Ramos (cell line): ENCODE measurements around the gene NBR1.
"Not testable (repeated sequence)": the region's sequence is repeated elsewhere in the genome, so short reads cannot be mapped to it uniquely, and the experiment has no call there.

Experiments
- in situ Hi-C: fragments of 300-500 bp; cut with MboI; formaldehyde crosslinking; loops from one replicate; pipeline ENCODE4 v1.14.3; 2022; ENCODE audit warnings: low sequenced_read_pairs; ENCODE audit not compliant: unreplicated experiment

The NBR1 gene

DNA sequence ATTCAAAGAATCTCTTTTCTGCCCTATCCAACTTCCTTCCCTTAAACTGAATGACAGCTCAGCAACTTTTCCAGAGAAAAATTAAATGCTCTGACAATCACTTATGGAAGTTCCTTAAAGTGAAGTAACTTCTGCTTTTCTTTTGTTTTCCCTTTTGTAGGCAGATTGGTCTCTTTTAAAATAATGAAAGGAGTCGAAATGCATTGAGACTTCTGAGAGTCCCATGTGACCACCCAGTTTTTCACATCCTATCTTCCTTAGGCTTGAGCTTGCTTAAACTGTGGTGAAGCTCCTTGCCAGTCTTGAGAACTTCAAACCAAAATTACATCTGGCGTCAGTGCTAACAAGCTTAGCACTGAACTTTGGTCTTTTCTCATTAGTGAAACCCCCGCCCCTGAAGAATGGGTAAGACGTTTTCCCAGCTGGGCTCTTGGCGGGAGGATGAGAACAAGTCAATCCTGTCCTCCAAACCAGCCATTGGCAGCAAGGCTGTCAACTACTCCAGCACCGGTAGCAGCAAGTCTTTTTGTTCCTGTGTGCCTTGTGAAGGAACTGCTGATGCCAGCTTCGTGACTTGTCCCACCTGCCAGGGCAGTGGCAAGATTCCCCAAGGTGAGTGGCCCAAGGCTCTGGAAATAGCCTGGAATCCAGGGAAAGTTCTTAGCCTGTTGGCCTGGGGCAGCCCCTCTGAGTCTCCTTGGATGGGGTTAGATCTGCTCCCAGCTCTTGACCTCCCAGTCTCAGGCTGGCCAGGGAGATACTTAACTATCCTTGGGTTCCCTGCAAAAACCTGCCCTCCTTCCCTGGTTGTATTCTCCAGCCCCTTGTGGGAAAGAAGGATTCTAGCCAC is 41.9 kb downstream of the NBR1 start:
- in situ Hi-C loops: no loop called here

DNA sequence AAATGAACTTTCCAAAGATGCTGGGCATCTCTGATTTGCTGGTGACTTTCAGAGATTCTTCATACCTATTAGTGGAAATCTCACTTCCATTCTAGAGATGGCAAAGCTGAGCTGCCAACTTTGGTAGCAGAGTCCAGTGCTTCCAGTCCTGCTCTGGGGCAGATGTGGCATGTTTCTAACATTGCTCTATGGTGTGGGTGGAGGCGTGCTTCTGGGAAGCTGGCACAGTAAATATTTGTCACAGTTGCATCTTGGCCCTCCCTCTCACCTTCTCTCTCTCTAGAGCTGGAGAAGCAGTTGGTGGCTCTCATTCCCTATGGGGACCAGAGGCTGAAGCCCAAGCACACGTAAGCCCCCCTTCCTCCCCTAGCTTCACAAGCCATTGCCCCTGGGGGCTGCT is 42.5 kb downstream of the NBR1 start:
- in situ Hi-C loops: no loop called here

DNA sequence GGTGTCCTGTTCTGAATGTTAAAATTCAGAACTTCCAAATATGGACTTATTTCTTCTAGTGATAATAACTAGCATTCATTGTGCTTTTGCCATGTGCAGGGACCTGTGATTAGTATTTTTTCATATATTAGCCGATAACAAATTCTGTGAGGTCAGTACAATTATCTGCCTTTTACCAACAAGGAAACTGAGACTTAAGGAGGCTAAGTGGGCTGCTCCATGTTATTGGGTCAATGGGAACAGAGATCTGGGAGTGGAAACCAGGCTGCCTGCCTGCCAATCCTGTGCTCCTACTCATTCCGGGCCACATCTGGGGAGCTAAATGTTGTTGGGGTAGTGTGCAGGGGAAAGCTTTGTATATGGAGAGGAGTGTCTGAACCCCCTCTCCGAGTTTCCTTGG is 44.3 kb downstream of the NBR1 start:
- in situ Hi-C loops: loop anchor here (5.0 kb wide), 1 partner anchor 107 kb away; no protein-coding TSS in a partner anchor

DNA sequence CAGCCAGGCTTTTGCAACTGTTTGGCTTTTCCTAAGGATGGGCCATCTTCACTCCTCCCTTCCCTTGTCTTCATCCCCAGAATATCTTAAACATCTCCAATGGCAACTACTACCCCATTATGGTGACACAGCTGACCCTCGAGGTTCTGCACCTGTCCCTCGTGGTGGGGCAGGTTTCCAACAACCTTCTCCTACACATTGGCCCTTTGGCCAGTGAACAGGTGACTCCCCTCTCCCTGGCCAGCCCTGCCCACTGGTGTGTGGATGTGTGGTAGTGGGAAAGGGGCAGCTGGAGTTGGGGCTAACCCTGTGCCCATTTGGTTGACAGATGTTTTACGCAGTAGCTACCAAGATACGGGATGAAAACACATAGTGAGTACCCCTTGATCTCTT is 45.4 kb downstream of the NBR1 start:
- in situ Hi-C loops: loop anchor here (5.0 kb wide), 1 partner anchor 106 kb away; no protein-coding TSS in a partner anchor

DNA sequence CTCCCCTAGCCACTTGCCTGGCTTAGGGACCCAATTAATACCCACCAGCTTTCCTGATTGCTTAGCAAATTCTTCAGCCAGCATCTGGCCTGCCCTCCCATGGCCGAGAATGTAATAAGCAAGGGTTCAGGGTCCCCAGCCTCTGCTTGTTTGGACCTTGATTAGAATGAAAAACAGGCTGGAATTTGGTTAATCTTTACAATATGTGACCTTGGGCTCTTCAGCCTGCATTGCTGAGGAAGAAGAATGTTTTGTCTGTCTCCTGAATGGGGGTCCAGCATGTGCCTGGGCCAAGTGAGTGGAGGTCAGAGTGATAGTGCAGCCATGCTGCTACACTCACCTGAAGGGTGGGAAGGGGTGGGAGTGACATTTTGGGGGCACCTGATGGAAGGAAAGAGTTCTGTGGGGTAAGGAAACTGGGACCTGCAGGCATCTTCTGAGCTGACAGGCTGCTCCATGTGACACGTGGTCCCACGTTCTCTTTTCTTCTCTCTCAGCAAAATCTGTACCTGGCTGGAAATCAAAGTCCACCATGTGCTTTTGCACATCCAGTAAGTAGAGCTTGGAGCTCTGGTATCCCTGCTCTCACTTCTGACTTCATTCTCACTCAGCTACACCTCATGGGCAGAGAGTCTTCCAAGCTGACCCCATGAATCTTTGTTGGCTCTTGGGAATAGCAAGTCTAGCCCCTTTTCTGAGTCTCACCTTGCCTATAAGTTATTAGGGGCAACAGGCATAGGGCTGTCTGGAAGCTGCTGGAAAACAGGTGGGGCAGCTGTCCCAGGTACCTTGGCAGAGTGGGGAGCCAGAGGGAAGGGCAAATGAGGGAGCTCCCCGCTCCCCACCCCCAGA is 46.0 kb downstream of the NBR1 start:
- in situ Hi-C loops: loop anchor here (5.0 kb wide), 1 partner anchor 105 kb away; no protein-coding TSS in a partner anchor

DNA sequence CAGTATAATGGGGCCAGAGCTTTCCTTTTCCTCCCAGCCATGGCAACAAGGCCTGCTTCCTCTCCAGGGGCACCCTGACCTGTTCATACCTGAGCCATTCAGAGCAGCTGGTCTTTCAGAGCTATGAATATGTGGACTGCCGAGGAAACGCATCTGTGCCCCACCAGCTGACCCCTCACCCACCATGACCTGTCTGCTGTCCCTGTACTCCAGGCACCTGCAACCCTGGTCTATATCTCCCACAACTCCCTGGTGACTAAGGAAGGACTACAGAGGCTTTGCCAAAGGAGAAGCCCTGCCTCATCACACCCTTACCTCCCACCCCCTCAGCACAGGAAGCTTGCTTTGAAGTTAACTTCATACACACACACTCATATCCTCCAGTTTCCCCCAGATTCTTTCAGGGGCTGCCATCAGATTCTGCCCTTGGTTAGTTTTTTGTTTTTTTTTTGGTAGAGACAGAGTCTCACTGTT is 46.6 kb downstream of the NBR1 start:
- in situ Hi-C loops: loop anchor here (5.0 kb wide), 1 partner anchor 105 kb away; no protein-coding TSS in a partner anchor

DNA sequence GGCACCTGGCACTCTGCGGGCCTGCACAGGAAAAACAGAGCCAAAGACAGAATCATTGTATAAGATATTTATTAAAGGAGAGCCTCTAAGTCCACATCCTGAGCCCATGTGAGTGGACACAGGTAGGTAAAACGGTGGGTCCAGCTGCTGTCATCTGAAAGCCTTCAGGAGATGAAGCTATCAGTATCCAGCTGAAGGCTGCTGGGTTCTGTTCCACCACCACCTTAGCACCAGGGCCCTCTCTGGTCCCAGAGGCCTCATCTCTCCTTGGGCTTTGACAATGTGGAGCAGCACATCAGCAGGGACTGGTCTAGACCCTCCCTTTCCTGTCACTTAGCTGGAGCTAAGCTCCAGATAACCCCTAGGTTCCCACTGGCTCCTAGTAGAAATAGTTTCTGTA is 48.0 kb downstream of the NBR1 start:
- in situ Hi-C loops: loop anchor here (5.0 kb wide), 1 partner anchor 103 kb away; no protein-coding TSS in a partner anchor

DNA sequence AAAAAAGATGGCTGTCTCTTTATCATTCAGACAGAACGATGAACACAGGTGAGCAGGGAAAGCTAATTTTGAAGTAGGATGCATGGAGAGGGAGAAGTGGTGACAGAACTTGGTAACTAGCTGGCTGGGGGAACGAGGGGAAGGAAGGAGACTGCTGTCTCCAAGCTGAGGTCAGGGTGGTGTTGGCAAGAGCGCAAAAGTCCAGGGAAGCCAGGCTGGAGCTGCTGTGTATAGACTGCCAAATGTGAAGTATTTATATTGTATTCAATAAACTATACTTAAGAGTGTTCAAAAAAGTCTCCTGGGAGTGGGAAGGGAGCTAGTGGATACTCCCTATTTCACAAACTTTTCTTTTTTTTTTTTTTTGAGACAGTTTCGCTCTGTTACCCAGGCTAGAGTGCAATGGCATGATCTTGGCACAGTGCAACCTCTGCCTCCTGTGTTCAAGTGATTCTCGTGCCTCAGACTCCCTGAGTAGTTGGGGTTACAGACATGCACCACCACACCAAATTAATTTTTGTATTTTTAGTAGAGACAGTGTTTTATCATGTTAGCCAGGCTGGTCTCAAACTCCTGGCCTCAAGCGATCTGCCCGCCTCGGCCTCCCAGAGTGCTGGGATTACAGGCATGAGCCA is 48.8 kb downstream of the NBR1 start:
- in situ Hi-C loops: loop anchor here (5.0 kb wide), 1 partner anchor 102 kb away; no protein-coding TSS in a partner anchor

DNA sequence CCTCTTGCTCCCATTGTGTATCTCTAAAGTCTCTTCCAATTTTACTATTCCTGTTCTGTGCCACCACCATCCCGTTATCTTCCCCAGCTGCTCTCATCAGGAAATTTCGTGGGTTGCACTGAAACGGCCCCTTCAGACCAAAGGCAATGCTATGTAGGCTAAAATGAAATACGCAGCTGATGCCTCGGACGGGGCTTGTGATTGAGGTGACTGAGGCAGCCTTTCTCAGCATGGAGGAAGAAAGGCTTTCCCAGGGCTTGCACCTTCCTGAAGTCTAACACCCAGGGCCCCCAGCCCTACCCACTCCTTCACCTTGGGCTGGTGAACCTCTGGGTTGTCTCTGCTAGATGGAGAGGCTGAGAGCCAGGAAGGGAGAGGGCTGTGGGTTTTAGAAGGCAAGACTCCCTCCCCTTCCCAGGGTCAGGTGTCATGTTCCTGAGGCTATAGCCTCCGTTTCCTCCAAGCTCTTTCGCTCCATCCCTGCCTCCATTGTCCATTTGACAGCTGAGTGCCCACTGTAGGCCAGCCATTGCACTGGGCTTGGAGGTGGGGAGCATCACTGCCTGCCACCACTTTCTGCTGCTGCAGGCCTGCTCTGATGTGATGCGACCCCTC is 49.6 kb downstream of the NBR1 start:
- in situ Hi-C loops: no loop called here

DNA sequence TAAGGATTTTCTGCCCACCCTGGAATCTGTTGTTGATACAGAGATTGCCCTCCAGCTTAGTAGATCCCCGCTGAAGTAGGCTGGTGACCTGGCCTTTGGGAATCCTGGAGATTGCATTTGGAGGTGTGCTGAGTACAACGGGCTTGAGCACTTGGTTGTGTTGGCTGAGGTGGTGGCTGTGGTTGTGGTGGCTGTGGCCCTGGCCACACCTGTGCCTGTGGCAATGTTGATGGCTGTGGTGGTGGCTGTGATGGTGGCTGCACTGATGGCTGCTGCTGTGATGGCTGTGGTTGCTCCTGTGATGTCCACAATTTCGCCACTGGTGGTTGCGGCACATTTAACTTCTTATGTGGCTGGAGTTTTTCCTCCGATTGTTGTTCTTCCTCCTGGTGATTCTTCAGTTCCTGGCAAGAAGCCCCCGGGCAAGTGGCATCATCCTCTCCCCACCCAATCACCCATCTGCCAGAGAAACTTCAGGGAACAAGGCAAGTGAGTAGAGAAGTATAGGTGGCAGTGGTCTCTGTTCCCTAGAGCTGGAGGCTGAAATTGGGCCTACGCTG is 53.2 kb downstream of the NBR1 start:
- in situ Hi-C loops: no loop called here

DNA sequence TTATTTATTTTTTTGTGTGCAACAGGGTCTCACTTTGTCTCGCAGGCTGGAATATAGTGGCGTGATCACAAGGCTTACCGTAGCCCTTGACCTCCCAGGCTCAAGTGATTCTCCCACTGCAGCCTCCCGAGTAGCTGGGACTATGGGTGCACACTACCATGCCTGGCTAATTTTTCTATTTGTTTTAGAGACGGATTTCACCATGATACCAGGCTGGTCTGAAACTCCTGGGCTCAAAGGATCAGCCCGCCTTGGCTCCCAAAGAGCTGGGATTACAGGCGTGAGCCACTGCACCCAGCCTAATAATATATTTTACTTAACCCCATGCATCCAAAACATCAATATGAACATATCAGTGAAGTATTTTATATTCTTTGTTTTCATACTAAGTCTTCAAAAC is 55.4 kb downstream of the NBR1 start:
- in situ Hi-C loops: no loop called here

DNA sequence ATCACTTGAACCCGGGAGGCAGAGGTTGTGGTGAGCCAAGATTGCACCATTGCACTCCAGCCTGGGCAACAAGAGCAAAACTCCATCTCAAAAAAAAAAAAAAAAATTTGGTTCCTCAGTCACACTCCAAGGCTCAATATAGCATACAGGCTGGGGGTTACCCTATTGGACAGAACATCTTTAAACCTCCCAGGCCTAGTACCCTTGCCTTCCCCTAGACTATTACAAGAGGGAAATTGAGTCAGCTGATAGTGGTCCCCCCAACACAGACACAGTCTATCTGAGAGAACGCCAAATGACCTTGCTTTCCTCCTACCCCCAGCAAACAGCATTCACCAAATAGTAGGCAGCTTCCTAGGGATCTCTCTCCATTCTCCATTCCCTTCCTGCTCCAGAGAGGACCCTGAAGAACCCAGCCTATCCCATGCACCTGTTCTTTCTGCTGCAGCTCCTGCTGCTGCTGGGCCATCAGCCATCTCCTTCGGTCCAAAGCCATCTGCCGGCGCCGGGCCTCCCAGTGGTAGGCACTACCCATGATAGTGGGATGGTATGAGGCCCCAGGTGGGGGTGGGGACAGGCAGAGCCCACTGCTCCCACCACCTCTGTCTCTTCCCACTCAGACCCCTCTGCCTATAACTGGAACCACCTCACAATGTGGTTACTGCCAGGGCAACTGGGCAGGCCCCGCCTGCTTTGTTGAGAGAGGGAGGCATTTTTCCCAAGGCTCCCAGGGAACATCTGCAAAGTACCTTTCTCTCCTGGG is 57.2 kb downstream of the NBR1 start, which contains the start of gene CCDC200:
TSS of gene CCDC200 (minus strand) at position 604 of the 763 bp plus-strand sequence. CDS start at position 535, 69 bp downstream.
- in situ Hi-C loops: not testable (repeated sequence)

DNA sequence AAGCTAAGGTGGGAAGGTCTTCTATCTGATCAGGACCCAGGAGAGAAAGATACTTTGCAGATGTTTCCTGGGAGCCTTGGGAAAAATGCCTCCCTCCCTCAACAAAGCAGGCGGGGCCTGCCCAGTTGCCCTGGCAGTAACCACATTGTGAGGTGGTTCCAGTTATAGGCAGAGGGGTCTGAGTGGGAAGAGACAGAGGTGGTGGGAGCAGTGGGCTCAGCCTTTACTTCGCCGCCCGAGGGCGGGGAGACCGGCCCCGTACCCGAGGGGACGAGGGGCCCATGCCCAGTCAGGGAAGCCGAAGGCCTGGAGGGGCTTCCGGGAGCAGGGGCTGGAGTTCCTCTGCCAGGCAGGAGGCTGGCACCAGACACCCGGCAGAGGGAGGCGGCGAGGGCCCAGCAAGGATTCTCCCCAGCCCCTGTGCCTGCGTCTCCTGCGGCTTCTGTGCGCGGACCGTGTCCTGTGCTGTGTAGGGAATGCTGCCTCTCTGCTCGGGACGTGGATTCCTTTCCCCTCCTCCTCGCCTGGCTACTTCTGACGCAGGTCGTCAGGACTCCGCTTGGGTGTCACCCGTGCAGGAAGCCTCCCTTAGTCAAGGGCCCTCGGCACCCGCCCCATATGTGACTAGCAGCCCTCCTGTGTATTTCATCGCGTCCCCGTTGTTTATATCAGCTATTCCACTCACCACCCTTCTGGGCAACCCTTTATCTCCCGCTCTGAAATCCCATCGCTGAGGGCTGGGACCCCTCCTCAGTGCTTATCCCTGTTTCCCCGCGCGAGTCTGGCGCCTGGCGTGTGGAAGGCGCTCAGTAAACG is 60.4 kb downstream of the NBR1 start:
- in situ Hi-C loops: not testable (repeated sequence)

DNA sequence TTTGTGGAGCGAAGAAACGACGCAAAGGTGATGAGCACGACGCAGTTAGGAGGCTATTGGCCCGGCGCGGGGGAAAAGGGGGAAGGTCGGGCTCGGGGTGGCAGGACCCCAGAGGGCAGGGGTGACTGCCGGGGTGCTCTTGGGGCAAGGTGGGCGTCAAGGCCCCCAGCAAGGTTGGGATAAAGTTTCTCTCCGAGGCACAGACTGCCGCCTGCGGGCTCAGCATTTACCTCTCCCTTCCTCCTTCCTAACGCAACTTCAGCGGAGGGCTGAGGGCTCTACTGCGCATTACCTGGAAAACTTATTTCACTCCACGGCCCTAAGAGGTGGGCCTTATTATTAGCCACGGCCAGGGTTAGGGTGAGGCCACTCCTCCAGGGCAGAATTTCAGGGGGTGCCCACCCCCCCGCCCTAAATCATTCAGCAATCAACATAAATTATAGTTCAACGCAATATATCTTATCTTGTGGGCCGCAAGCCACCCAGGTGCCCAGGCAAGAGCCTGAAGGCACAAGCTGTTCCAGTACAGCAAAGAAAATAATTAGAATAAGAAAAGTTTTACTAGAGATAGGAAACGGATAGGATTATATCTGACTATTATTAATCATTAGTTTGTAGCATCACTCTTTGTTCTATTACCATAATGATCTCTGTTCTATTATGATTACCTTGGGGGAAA is 61.1 kb downstream of the NBR1 start:
- in situ Hi-C loops: not testable (repeated sequence)

DNA sequence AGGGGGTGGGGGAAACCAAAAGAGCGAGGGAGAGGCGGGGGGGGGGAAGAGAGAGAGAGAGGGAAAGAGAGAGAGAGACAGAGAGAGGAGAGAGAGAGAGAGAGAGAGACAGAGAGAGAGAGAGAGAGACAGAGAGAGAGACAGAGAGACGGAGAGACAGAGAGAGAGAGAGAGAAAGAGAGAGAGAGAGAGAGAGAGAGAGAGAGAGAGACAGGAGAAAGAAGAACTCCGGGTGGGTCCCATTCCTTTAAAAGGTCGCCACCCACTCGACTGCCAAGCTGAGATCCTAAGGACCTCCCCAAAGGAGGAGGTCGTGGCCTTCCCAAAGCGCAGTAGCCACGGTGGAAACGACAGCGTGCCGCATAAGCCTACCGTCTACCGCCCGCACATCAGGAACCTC is 62.2 kb downstream of the NBR1 start:
- in situ Hi-C loops: not testable (repeated sequence)

DNA sequence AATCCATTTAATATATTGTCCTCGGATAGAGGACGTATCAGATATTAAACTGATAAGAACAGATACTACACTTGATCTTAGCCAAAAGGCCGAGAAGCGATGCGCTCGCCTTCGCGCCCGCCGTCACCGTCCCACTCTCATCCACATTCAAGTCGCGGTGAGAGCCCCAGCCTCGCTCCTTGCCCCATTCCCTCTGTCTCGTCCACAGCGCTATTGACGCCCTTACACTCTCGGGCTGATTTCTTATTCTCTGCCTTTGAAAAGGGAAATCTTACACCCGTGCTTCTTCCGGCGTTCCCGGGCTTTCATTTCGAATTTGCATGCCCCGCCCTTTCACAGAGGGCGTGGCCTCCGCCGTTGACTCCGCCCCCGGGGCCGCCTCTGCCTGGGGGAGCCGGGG is 62.9 kb downstream of the NBR1 start, which contains the start of gene RNU2-1:
TSS of gene RNU2-1 (minus strand) at position 101 of the 400 bp plus-strand sequence.
- in situ Hi-C loops: not testable (repeated sequence)

DNA sequence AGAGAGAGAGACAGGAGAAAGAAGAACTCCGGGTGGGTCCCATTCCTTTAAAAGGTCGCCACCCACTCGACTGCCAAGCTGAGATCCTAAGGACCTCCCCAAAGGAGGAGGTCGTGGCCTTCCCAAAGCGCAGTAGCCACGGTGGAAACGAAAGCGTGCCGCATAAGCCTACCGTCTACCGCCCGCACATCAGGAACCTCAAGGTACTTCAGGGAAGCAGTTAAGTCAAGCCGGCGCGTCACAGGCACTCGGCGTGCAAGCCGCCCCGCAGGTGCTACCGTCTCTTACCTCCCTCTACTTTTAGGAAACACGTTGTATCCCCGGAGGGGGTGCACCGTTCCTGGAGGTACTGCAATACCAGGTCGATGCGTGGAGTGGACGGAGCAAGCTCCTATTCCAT is 68.6 kb downstream of the NBR1 start:
- in situ Hi-C loops: not testable (repeated sequence)
